Stimulated activated naive CD8-positive, alpha-beta T cell treated with anti-CD3 and anti-CD28 coated beads, Interleukin-15, Interleukin-2, amounts not matched to agents 100 U/mL and 50 U/mL, for 24 hours (primary cell): Measurements from ENCODE around the gene PTPRD.

ENCODE experiments used
- ATAC-seq: fragments of 150-1000 bp; cut with Tn5 transposase; one replicate; pipeline ENCODE4 v1.10.0; 2021
- DNase-seq: peaks from one replicate; pipeline ENCODE4 v3.0.0; 2021

The PTPRD gene

DNA sequence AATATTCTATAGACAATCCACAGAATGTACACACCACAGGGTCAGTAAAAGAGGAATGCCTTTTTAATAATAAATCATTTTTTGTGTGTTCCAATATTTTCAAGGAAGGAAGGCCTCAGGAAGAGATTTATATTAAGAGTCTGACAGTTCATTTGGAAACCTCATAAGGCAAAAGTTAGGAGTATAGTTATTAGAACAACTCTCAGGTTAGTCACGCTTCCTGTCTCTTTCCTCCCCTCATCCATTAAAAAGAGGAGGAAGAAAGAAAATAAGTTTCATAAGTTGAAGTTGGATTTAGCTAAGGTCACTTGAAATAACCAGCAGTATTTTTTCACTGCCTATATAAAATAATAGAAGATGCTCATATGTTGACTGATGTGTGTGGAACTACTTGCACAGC is 863.2 kb downstream of the PTPRD start:
- no peak for DNase-seq
- ATAC-seq, result no peak

DNA sequence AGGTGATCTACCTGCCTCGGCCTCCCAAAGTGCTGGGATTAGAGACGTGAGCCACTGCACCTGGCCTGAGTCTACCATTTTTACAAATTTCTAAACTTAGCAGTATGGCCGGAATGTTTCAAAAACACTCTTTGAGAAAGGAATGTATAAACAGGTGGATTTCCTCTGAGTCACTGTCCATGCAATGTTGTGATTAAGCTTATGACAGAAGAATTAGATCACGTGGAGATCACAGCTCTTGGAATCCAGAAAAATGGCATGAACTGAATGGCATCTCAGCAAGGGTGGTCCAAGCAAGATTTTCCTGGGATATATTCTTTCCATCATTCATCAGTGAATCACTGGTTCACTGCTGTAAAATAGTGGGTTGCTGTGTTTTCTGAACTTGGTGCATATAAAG is 865.0 kb downstream of the PTPRD start:
- DNase-seq (no peak), ATAC-seq (no peak)

DNA sequence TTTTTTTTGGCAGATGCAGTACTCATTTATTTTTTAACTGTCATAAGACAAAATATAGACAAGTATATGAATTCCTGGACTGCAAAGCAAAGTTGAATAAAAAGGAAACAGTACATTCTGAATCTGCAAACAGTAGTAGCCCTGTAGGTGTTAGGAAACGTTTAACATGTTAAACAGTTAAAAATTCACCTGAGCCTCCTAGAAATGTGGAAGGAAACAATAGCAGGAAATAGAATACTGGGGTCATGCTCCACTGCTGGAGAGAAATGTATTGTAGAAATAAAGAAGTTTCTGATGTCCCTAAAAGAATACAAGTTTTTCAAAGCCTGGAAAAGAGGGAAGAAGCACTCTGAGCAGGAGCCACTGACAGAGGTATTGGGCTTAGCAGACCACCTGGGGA is 866.0 kb downstream of the PTPRD start:
- DNase-seq (no peak), ATAC-seq (no peak)

DNA sequence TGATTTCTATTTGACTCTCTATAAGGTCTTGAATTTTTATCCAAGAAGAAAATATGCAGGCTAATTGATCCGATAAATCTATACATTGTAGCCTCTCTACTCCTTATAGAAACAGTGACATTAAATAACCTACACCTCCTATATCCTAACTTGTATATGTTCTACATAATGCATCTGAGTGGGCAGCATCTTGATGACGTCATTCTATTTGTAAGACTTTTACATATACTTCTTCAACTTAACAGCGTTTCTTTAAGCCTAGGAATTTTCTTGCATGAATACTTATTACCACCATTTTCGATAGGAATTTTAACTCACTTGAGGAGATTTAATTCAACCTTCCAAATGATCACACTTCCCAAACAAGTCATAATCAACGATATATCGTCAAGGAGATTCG is 869.0 kb downstream of the PTPRD start:
- DNase-seq, result no peak
- ATAC-seq, result no peak

DNA sequence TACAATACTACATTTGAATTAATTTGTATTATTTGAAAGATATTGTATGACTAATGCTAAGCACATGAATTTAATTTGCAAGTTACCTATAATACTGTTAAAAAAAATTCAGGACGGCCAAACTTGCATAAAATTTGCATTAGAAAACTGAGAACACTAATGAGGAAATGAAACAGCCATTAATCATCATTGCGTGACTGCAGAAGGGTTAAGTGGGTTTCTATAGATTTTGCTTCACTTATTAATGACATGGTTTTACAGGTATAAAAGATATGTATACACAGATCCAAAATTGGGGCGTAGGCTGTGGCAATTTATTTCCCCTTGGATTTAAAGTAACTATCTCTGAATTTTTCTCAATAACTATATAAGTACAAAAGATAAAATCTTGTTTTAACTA is 882.6 kb downstream of the PTPRD start:
- ATAC-seq (no peak), DNase-seq (no peak)

DNA sequence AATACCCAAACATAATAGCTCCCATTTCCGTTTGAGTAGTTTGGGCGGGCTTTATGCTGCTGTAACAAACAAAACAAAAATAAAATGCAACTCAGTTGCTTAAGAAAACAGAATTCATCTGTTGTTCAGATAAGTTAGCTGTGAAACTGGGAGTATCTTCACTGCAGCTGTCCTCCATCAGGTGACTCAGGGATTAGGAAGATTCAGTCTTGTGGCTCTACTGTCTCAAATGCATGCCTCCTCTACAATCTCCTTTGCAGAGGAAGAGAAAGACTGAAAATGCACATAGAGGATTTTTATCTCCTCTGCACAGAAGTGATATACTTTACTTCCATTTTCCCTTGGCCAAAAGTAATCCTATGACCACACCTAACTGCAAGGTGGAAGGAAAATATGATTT is 883.7 kb downstream of the PTPRD start:
- no peak for ATAC-seq
- no peak for DNase-seq

DNA sequence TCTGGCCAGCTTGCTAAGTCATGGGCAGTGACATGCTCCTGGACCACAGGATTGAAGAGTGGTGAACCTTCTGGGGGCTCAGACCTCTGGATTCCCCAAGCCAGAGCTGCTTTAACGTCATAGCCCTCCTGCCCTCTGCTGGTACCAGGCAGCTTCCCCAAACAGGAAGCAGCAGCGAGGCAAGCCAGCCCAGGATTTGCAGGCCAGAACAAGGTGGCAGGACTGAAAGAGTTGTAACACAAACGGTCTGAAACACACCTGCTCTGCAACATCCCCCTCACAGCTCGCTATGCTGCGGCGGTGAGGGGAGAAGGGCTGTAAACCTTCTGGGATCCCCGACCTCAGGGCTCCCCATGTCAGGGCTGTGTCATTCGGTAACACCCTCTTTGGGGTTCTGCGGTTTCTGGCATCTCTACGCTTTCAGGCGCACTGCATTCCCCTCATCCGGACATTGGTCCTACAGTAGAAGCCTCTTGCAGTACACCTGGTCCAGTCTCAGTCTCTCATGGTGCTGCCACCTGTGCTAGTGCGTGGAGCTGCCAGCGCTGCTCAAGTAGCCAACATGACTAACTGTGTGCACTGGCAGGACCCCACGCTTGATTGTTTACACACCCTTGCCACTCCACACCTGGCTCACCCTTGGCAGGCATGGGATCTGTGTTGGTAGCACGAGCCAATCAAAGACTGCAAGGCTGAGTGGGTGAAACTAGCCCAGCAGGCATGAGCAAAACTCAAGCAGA is 893.3 kb downstream of the PTPRD start:
- DNase-seq (no peak), ATAC-seq (peak; percentile 32)

DNA sequence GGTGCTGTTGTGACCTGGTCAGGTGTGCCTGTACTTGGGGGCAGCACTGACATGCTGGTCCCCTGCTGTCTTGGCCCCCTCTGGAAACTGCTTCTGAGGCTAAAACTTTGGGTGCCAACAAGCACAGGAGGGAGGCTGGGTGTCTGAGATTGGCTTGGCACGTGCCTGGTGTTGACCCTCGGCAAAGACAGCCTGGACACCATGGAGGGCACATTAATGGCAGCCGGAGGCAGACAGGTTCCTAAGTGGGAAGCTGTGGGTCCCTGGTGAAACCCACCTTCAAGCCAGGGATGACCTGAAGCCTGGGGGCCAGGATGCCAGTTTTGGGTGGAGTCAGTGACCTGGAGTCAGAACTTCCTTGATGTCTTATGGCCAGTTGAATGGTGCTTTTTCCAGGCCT is 894.1 kb downstream of the PTPRD start:
- ATAC-seq, result no peak
- no peak for DNase-seq

DNA sequence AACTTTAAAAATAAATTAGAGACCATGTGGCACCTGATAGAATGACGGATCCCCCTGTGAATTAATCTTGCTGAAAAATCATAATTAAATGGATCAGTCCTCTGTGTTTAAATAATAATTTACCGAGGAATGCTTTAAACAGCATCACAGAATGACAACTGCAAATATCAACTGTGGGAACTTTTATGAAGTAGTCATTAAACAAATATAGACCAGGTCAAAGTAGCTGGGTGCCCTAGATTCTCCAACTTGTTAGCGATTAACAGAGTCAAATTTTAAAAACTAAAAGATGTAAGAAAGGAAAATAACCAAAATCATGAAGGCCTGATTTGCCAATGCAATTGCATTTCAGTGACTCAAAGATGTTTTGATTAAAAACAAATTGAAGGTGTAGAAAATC is 933.4 kb downstream of the PTPRD start:
- DNase-seq (no peak), ATAC-seq (no peak)

DNA sequence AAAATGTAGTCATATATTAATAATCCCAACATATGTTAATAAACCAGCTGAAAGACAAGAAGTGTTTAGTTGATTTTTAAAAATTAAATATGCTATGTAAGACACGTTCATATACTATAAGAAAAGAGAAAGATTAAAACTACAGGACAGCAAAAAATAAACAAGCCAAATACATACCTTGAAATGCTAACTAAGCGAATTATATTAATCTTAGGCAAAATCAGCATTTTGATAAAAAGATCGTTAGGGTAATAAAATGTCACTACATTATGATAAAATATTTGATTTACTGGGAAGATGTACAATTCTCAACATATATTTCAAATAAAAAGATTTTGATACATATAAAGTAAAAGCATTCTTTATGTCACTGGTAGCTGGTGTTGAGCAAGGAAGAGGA is 938.3 kb downstream of the PTPRD start:
- ATAC-seq (no peak), DNase-seq (no peak)

DNA sequence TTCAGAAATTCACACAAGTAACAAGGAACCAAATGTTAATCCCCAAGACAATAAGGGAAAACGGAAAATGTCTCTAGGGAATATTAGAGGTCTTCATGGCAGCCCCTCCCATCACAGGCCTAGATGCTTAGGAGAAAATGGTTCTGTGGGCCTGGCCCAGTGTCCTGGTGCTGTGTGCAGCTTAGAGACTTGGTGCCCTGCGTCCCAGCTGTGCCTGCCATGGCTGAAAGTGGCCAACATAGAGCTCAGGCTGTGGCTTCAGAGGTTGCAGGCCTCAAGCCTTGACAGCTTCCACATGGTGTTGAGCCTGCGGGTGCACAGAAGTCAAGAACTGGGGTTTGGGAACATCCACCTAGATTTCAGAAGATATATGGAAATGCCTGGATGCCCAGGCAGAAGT is 942.3 kb downstream of the PTPRD start:
- DNase-seq, result no peak
- ATAC-seq, result no peak

DNA sequence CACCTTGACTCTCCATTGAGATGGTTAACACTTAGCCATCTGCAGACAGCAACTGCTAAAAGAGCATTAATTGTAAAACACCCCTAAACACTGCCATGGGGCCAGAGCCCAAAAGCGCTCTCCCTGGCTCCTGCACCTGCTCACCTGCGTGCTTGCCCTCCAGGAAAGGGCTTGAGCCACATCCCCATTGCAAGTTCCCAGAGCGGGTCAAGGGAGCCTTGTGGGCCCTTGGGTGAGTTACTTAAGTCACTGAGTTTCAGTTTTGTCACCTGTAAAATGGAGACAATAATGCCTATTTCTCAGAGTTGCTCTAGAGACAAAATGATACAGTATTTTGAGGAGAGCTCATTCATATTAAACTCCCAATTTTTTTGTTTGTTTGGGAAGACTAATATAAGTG is 967.8 kb downstream of the PTPRD start:
- DNase-seq, result no peak

DNA sequence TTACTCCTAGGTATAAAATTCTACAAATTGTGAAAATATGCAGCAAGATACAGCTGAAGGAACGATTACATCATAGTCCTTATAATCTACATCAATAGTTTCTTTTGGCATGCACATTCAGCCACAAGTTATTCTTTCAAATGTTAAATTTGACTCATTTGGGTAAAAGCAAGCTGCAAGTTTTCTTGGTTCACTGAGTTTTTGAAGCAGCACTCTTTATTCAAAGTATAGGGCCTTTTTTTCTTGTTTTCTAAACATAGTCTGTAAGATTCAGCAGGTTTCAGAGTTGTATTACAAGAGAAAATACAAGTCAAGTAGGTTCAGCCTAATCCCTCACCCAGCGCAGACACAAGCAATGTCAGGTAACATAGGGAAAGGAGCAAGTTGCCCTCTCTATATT is 981.5 kb downstream of the PTPRD start:
- DNase-seq, result no peak
- ATAC-seq, result no peak

More for the DNA sequence above, 967.8 kb downstream of the PTPRD start:
- no peak for ATAC-seq

DNA sequence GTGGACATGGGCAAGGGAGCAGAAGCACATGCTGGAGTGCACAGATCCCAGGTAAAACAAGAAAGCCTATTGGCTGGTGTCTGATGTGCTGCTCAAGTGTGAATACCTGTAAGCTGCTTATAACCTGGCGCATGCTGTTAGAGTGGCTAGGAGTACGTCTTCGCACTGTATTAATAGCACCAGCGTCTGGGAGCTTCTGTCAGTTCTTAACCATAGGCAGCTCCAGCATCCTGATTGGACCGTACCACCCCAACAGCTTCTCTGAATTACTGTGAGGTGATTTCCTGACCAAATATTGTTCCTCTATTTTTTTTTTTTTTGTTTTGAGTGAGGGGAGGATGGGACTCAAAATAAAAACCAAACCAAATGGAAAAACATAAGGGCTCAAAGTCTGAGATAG is 987.6 kb downstream of the PTPRD start:
- DNase-seq (no peak), ATAC-seq (no peak)

DNA sequence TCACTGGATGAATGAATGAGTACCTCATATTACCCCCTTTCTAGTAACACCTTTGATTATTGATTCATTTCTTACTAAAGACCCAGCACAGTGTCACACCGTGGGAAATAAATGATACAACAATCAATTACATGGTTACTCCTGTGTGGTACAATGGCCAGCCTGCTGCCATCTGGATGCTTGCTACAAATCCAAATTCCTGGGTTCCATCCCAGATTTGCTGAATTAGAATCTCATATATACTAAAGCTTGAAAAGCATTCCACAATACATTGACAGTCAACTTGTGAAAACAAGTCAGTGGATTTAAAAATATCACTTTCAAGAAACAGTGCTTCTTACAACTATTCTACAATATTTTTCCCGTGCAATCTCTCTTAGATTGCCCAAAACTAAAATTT is 989.3 kb downstream of the PTPRD start:
- no peak for ATAC-seq

DNA sequence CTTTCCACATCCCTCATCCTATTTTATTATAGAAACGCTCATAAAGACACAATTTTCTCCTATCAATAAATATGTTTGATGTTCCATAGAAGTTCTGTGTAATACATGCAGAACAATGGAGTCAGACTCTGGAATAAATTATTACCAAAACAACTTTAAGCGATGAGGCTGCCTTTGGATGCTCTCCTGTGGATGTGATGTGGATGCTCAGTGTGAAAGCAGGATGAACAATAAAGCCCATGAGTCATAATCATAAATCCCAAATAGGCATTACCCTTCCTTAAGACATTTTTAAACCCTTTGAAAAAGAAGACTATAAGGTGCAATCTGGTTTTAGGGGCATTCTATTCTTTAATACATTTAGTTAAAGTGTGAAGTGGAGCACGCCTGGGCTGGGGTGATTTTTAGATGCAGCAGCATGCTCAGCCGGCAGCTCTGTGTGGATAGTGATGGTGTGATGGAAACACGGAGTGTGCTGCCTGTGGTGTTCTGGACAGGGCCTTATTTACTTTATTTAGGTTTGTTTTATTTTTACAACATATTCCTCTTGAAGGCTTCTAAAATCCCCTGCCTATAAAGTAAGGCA is 991.4 kb downstream of the PTPRD start:
- DNase-seq (no peak), ATAC-seq (no peak)

More for the DNA sequence above, 989.3 kb downstream of the PTPRD start:
- DNase-seq, result no peak

DNA sequence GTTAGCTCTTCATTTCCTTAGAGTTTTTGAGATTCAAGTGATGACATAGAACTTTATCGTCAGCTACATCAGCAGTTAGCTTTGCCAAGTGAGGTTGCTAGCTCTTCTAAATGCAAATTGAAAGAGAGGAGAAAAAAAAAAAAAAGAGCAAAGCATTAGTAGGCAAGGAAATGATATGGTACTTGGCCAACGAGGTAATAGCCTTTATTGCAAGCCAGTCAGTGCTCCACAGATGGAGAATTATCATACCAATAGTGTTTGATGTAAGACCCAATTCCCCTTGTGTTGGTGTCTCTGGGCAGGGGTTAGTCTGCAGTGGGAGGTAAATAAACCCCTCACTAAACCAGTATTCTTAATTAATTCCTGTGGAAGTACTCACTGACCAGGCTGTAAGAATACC is 992.1 kb downstream of the PTPRD start:
- DNase-seq (no peak), ATAC-seq (no peak)

DNA sequence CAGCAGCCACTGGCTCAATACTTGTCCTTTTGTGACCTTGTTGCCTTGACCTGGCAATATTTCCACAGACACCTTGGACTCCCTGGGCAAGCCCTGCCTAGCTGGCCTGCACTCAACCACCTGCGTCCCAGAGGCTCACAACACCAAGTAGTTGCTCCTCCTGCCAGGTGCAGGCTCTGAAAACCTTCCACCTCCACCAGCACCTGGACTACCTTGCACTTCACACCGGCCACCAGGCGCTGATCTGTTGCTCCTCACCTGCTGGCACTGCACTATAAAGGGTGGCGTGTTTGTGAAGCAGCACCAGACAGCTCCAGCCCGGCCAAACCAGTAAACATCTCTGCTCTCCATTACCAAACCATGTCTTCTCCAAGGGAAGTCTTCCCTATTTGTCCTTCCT is 997.7 kb downstream of the PTPRD start:
- ATAC-seq, result no peak

DNA sequence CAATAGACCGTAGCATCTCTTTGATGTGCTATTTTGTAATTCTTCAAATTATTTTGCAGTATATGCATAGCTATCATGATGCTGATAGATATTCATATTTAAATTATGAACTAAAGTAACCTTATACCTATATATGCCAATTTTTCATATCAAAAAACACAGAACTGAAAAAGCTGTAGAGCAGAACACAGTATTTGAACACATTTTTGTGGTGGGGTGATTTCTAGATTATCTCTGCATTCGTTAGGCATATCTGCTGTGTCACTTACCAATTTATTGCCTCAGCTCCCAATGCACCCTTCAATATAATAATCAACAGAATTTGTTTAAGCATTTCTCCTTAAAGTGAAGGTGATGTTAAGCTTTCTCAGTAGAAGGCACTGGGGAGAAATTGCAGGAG is 998.2 kb downstream of the PTPRD start:
- DNase-seq (no peak), ATAC-seq (no peak)

More for the DNA sequence above, 997.7 kb downstream of the PTPRD start:
- DNase-seq, result no peak

DNA sequence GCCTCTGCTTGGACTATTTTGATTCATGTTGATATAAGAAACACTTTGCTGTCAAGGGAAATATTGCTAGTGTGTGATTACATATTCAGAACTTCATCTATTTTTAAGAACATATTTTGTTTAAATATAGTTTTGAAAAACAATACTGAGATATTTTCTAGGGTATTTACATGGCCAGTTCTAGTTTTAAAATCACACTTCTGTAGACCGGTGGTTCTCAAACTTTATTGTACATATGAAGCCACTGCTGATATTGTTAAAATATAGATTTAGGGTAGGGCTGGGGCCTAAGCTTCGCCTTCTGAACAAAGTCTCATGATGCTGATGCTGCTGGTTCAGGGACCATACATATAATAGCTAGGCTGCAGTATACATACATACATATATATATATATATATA is 1000.0 kb downstream of the PTPRD start:
- DNase-seq, result no peak
- no peak for ATAC-seq

DNA sequence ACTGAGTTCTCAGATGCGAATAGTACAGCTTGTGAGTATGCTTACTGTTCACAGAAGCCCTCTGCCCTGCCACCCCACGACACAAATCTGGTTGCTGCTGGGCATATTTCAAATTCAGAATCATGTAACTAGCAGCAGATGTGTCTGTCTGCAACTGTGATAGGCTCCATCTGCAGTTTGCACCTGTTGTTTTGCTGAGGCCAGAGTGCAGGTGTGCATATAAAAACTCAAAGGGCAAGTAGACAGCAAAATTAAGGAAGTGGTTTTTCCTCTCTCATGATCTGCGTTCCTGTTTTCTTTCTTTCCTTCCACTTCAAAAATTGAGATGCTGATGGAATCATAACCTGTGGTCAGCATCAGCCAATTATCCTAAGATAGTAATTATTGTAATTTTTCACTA is 1000.5 kb downstream of the PTPRD start:
- ATAC-seq, result no peak
- DNase-seq, result no peak

DNA sequence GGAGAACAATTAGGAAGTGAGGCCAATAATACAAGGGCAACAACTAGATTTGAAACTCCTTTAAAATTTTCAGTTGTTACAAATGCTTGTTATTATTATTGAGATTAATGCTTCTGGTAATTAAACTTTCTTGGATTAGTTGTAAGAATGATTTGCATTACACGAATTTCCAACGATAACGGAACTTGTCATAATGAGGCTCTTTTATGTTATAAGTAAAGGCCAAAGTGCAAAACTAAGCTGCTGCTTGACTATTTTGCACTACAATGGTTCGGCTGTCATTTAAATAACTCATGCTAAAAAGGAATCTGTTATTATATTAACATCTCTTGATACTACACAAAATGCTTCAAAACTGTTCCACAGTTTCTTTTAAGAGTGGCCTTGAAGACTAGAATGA is 1007.1 kb downstream of the PTPRD start:
- ATAC-seq (no peak), DNase-seq (no peak)

DNA sequence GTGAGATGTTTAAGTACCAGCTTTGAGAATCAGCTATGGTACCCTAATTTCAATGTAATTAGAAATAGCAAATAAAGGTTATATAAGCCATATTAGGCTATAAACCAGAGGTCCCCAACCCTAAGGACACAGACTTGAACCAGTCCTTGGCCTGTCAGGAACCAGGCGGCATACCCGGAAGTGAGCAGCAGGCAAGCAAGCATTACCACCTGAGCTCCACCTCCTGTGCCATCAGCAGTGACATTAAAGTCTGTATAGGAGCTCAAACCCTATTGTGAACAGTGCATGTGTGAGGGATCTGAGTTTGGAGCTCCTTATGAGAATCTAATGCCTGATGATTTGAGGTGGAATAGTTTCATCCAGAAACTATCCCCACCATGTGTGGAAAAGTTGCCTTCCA is 1009.5 kb downstream of the PTPRD start:
- no peak for DNase-seq

DNA sequence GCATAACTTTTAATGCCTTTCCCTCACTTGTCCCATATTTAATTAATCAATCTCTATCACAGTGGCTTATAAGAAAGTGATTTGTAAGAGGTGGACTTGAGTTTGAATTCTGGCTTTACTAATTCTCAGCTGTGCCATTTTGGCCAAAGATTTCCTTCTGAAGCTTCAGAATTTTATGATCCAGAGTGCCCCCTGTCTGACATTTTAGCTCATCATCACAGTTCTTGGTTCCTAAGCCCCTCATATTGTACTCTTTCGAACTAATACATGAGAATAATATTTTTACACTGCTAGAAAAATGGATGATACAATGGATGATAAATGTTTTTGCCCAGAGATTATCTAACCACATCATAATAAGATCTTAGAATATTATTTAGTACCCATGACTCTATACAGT is 1014.1 kb downstream of the PTPRD start:
- no peak for ATAC-seq
- DNase-seq, result no peak

More for the DNA sequence above, 1009.5 kb downstream of the PTPRD start:
- no peak for ATAC-seq
